ENCODE data around the gene SSTR1. TPM values are rescaled to one million over a fixed set of nuclear protein-coding genes. Genes with fewer than 3 reads are reported as not detected.

SSTR1 gene, protein sequence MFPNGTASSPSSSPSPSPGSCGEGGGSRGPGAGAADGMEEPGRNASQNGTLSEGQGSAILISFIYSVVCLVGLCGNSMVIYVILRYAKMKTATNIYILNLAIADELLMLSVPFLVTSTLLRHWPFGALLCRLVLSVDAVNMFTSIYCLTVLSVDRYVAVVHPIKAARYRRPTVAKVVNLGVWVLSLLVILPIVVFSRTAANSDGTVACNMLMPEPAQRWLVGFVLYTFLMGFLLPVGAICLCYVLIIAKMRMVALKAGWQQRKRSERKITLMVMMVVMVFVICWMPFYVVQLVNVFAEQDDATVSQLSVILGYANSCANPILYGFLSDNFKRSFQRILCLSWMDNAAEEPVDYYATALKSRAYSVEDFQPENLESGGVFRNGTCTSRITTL
- under 0.01 TPM in 1 of 2 replicates, not detected in the other for total RNA-seq

DNA sequence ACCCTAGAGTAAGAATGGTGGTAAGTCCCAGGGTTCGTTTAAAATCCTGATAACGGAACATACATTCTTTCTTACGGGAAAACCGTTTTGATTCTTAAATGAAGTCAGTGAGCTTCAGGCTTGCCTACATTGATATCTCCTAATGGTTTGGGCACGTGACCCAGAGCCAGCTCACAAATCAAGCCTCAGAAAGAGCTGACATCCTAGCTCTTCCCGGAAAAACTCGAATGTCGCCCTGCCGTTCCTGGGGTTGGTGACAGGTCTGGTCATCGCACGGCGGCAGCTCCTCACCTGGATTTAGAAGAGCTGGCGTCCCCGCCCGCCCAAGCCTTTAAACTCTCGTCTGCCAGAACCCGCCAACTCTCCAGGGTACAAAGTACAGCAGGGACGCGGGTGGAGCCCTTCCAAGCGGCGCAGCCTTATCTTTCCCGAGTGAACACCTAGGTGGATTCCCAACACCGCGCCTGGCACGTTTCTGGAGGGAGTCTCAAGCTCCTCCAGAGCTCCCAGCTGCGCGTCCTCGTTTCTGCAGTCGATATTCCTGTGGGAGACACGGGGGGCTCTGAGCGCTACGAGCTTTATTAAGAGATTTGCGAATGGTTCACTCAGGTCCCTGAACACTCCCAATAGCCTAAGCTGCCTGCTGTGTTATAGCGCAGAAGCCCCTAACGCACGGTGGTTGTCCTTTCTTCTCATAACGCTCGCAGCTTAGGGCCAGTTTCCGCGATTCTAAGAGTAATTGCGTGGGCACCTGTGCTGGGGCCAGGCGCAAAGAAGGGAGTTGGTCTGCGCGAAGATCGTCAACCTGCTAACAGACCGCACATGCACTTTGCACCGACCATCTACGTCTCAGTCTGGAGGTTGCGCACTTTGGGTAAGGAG, at the start of gene SSTR1:
TSS of gene SSTR1 (plus strand) at position 169 of the 882 bp plus-strand sequence. CDS start 1,486 bp downstream, outside the sequence.

DNA sequence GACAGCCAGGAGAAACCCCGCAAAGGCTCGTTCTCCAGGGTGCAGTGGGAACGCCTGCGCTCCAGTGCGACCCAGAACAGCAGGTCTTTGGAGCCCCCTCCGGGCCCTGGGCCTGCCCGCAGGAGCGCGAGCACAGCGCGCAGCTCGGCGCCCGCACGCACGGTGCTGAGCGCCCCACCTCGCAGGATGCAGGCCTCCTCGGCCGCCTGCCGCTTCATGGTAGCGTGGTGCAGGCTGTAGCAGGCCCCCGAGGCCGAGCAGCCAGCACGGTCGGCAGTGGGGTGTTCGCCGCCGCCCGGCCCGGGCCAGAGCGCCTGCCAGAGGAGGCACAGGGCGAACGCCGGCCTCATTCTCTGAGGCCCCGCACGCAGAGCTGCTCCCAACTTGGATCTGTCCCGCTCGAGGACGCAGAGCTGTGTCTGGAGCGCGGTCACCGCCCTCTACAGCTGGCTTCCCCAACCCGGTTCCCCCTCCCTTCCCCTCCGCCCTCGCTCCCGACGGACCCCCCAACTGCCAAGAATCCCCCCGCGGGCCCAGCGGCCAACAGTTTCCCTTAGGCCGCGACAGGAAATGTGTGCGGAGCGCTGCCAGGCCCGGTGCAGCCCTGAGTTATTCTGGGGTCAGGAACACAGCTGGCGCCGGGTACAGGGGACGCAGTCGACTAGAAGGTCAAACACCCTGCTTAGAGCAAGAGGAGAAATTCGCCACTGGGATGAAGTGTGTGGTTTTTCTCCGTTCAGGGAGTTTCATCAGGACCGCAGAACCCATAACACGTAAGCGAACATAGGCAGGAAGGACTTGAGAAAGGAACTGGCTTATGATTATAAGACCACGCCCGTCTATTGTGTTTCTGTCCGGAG, 48.2 kb downstream of the SSTR1 start, which contains the start of gene CLEC14A:
TSS of gene CLEC14A (minus strand) at position 421 of the 860 bp plus-strand sequence. CDS start at position 350, 71 bp downstream.

Other genes with a start within 250 kb of the SSTR1 start
- 0.21 and 0.24 TPM in 2 replicates for gene CLEC14A, start 48.2 kb downstream of the SSTR1 start, total RNA-seq